Measurements from ENCODE around the gene BNIP3.
"Not testable (repeated sequence)": the region's sequence is repeated elsewhere in the genome, so short reads cannot be mapped to it uniquely, and the experiment has no call there.

Gene BNIP3

GRCh38 chr10:131977323-131978096, 4.2 kb downstream of the BNIP3 start:
- no peak for DNase-seq

- no peak for DNase-seq
These were observed 5.9 kb downstream of the BNIP3 start for GRCh38 chr10:131975796-131976195.

- DNase-seq = no peak
These were observed 6.7 kb downstream of the BNIP3 start for GRCh38 chr10:131975003-131975402.

- no peak for DNase-seq
These were observed 7.5 kb downstream of the BNIP3 start for GRCh38 chr10:131974034-131974817.

- no peak for DNase-seq
These were observed 8.4 kb downstream of the BNIP3 start for GRCh38 chr10:131973160-131973951.

- peak; percentile 64 for DNase-seq
These were observed 9.2 kb downstream of the BNIP3 start for GRCh38 chr10:131972474-131973071.

DNA sequence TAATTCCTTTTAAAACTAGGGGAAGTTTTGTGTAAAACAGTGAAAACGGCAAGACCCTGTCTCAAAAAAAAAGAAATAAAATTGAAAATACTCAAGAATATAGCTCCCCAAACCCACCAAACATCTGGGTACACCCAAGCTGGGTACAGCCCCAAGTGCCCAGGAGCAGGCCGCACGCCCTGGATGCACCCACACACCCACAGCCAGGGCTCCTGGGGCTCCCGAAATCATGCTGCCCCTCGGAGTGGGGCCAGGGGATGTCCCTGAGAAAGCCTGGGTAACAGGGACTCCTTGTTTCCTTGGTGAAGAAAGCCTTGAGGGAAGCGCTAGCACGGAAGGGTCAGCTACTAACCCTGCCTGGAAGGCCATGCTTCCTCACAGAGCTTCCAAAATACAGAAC, 10.1 kb downstream of the BNIP3 start:
- DNase-seq = no peak

- no peak for DNase-seq
These were observed 10.8 kb downstream of the BNIP3 start for GRCh38 chr10:131970946-131971345.

- DNase-seq = no peak
These were observed 12.8 kb downstream of the BNIP3 start for GRCh38 chr10:131968949-131969348.

- no peak for DNase-seq
These were observed 17.4 kb downstream of the BNIP3 start for GRCh38 chr10:131964298-131964697.

DNA sequence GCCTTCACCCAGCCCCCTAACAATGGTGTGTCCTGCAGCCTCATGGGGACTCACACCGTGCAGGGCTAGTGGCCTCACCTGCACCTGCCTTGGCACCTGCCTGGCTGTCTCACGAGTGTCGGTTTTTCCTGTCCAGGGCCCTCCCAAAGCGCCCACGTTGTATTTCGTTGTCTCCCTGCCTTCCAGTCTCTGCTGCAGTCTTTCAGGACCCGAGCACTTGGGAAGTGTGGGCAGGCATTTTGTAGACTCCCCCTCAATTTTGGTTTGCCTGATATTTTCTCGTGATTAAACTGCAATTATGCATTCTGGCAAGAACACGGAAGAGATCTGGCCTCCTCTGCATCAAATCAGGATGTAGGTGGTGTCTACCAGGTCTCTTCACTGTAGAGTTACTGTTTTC, 17.9 kb downstream of the BNIP3 start:
- no peak for DNase-seq

DNA sequence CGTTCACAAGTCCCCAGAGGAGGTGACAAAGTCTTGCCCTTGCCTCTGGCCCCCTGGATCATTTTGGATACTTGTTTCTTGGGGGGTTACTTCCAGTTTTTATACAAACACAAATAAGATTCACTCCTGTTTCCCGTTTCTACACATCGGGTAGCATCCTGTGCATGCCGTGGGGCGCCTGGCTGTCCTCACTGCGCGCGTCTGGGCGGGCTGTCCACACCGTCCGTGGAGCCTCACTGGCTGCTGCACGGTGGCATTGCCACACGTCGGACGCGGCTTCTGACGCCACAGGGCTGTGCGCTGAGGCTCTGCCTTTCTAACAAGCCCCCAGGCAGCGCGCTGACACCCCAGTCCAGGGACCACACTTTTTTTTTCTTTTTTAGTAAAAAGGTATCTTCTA, 18.4 kb downstream of the BNIP3 start:
- DNase-seq = no peak

DNA sequence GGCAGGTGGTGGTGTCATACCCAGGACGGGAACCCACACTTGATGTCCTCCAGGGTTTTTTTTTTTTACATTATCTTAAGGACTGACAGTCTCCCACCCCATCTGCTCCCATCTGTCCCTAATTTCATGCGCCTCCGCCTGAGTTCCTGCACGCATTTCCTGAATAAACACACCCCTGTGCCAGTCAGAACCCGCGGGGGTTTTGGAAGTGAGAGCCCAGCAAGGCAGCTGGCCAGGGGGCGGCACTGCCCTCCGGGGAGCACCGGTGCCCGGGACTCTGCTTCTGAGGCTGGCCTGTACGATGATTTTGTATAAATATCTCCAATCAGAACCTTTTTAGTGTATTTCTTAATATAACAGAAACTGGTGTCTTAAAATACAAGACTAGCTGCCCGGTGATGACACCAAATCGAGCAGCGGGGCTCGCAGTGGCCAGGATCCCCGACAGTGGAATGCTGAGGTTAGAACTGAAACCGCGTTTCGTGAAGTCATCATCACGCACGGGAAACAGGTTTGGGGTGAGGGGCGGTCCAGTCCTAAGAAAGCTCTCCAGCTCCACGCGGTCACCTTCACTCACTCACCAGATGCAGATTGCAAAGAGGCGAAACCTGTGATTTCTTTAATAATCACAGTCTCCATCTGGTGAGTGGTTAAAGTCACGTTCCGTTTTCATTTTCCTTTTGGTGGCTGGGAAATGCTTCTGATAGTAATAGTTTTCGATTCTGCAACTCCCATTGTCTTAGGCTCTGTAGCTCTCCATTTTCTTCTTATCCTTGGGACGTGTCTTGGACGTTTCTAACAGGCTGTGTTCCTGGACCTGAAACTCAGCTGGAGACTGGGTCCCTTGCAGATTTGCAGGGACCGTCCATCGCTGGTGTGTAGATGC, 19.7 kb downstream of the BNIP3 start:
- peak; percentile 62 for DNase-seq

DNA sequence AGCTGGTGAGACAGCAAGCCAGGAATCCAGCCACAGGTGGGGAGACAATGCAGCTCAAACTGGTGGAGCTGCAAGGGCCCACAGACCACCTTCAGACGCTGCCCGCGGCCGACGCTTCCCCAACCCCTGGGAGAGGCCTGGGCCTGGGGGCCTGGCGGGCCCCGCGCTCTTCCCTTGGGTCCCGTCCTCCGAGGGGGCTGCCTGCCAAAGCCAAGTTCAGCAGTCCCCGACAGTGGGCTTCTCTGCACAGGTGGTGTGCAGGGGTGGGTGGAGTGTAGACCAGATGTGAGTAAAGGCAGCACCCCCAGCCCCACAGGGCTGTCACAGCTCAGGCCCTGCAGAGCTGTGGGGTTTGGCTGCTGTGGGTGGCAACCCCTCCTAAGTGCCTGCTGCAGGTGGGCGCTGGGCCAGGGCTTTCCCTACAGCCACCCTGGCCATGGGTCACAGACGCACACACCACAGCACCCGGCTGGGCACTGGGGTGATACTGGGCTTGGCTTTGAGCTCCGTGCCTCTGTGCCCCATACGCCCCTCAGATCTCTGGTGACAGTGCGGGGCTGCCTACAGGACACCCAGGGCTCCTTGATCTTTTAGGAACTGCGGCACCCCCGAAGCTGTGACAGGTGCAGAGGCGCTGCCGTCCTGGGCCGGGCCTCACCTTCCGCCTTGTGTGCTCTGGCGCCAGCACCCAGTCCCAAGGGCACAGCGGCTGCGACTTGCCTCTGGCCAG, 20.5 kb downstream of the BNIP3 start:
- DNase-seq = no peak

DNA sequence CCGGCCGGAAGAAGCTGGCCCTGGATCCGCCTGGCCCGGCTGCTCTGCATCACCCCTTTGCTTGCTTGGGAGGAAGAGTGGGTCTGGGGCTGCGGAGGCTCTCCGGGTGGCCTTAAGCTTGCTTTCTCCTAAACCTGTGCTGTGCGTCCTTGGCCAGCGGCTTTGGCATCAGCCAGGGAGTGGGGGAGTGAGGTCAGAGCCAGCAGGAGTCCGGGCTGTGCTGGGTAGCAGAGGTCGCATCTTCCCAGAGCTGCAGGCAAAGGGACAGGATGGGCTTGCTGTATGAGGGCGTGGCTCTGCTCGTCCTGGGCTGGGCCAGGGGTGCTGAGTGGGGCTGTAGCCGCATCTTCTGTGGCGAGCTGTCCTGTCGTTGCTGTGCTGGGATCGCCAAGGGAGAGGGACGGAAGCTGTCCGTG, 21.1 kb downstream of the BNIP3 start:
- DNase-seq = no peak

GRCh38 chr10:131959841-131960240, 21.9 kb downstream of the BNIP3 start:
- DNase-seq = no peak

GRCh38 chr10:131955591-131956340, 26.0 kb downstream of the BNIP3 start:
- DNase-seq = no peak

DNA sequence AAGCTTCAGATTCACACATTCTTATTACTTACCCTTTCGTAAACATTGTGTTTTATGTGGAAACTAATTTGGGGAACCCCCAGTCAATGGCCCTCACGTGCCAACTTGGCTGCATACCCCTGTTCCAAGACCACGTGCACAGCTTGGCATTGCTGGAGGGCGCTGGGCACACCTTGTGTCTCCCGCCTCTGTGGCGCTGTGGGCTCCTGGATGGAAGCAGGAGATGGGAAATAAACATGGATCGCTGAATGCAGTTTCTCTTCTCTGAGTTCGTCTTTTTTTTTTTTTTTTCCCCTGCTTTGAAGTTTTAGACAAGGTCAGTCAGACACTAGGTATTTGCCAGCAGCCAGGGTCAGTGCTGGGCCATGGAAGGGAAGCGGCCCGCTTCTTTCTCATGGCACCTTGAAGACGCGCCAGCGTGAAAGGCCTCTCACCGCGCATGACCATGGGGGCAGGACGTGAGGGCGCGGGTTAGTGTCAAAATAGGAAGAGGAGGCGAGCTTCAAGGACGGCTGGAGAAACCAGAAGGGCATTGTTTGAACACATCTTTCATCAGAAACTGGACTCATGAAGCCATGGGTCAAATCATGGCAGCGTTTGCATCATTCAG, 27.3 kb downstream of the BNIP3 start:
- no peak for DNase-seq

- DNase-seq = not testable (repeated sequence)
These were observed 31.8 kb downstream of the BNIP3 start for GRCh38 chr10:131949908-131950307.

Measured in OCI-M1 (cell line).